GM18909 (cell line): ENCODE data around the gene FZD8.
"Not testable (repeated sequence)": the region's sequence is repeated elsewhere in the genome, so short reads cannot be mapped to it uniquely, and the experiment has no call there.

Source experiments
- ATAC-seq: cut with Tn5 transposase; IDR thresholded peaks from one replicate; pipeline ENCODE4 v1.9.1; 2021; ENCODE audit warnings: mild to moderate bottlenecking; ENCODE audit not compliant: unreplicated experiment, poor library complexity

The FZD8 gene

GRCh38 chr10:35642035-35642792, at the start of gene FZD8:
TSS of gene FZD8 (minus strand) at chr10:35642296. CDS start at chr10:35641429, 867 bp downstream.
- ATAC-seq, result peak; percentile 90

- ATAC-seq, result no peak
Observed at GRCh38 chr10:35691522-35692236, 49.6 kb upstream of the FZD8 start.

GRCh38 chr10:35690534-35690933, 48.4 kb upstream of the FZD8 start:
- no peak for ATAC-seq

- ATAC-seq, result not testable (repeated sequence)
Observed at GRCh38 chr10:35685858-35686257, 43.8 kb upstream of the FZD8 start.

- ATAC-seq, result no peak
Observed at GRCh38 chr10:35685402-35685801, 43.3 kb upstream of the FZD8 start.

GRCh38 chr10:35684586-35684985, 42.5 kb upstream of the FZD8 start:
- no peak for ATAC-seq

- ATAC-seq, result no peak
Observed at GRCh38 chr10:35675846-35676245, 33.8 kb upstream of the FZD8 start.

- ATAC-seq, result no peak
Observed at GRCh38 chr10:35674843-35675242, 32.7 kb upstream of the FZD8 start.

- ATAC-seq, result no peak
Observed at GRCh38 chr10:35668865-35669650, 27.0 kb upstream of the FZD8 start.

GRCh38 chr10:35667971-35668370, 25.9 kb upstream of the FZD8 start:
- ATAC-seq, result no peak

- ATAC-seq, result no peak
Observed at GRCh38 chr10:35667270-35667889, 25.3 kb upstream of the FZD8 start.

- ATAC-seq, result no peak
Observed at GRCh38 chr10:35661236-35661635, 19.1 kb upstream of the FZD8 start.

- no peak for ATAC-seq
Observed at GRCh38 chr10:35659456-35659855, 17.4 kb upstream of the FZD8 start.

- no peak for ATAC-seq
Observed at GRCh38 chr10:35657621-35658020, 15.5 kb upstream of the FZD8 start.

- ATAC-seq, result no peak
Observed at GRCh38 chr10:35652824-35653223, 10.7 kb upstream of the FZD8 start.

GRCh38 chr10:35650894-35651293, 8.8 kb upstream of the FZD8 start:
- ATAC-seq, result no peak

- ATAC-seq, result no peak
Observed at GRCh38 chr10:35644050-35644950, 2.2 kb upstream of the FZD8 start.

GRCh38 chr10:35643151-35644049, 1.3 kb upstream of the FZD8 start:
- no peak for ATAC-seq

- no peak for ATAC-seq
Observed at GRCh38 chr10:35642793-35643114, 658 bp upstream of the FZD8 start.
